HCT116 (cell line): ENCODE data around the gene TDRD12. TPM values are rescaled to one million over a fixed set of nuclear protein-coding genes. Genes with fewer than 3 reads are reported as not detected.

ENCODE experiments used
- ATAC-seq: fragments of 200-7000 bp; cut with Tn5 transposase; 2 replicates; pipeline ENCODE4 v1.9.1; 2020; ENCODE audit warnings: mild to moderate bottlenecking, moderate library complexity
- BruUV-seq: library from RNA; stranded (reverse); fragments of 400-500 nt; replicated peaks from 2 replicates; lab custom pipeline; 2021; lab: Mats Ljungman, UMichigan
- CTCF ChIA-PET: fragments of 300-600 bp; sonication (Branson Sonifier 250); formaldehyde crosslinking; loops from one replicate; lab custom pipeline; 2021; ENCODE audit warnings: antibody characterized with exemption; lab: Charles Lee
- POLR2A ChIA-PET: fragments of 300-600, 350-600 bp; sonication (Branson Sonifier 250); formaldehyde crosslinking; loops from one replicate; lab custom pipeline; 2021; ENCODE audit warnings: antibody characterized with exemption; lab: Charles Lee
- RAD21 ChIA-PET, 2 experiments: fragments of 300-600 bp; sonication (Branson Sonifier 250); formaldehyde crosslinking; loops; one replicate each; lab custom pipeline; 2023; ENCODE audit warnings: low total read pairs in 2 of 2; ENCODE audit not compliant: uncharacterized antibody in 2 of 2, unreplicated experiment in 2 of 2, low non-redundant PET in 1 of 2; lab: Charles Lee
- DNase-seq: peaks from one replicate; pipeline ENCODE4 v3.0.0-alpha.2; 2010; ENCODE audit warnings: low read depth, low spot score
- H2AFZ ChIP-seq: fragments of 200-600 bp; shearing (Covaris generic), sonication (generic); 2 replicates; pipeline ENCODE4 v1.6.1; 2017; ENCODE audit warnings: low read depth, mixed run types, mixed read lengths, antibody characterized with exemption, low read length; ENCODE audit not compliant: poor library complexity, severe bottlenecking
- H3K27ac ChIP-seq: 2 replicates; pipeline ENCODE4 v1.5.1; 2012; ENCODE audit warnings: low read depth, low read length
- H3K27me3 ChIP-seq: fragments of 200-600 bp; sonication (generic); 2 replicates; pipeline ENCODE4 v1.6.1; 2016; ENCODE audit warnings: mixed run types, low read length, mixed read lengths; ENCODE audit not compliant: insufficient read depth
- H3K36me3 ChIP-seq, 2 experiments: fragments of 200-500 bp in 1 of 2; fragments of 200-600 bp in 1 of 2; sonication (Bioruptor generic) in 1 of 2; sonication (generic) in 1 of 2; 2 replicates each; pipeline versions ENCODE4 v1.5.1 to v1.6.1; 2014 to 2016; ENCODE audit warnings: low read length in 2 of 2, inconsistent platforms in 1 of 2, mixed read lengths in 1 of 2, mixed run types in 1 of 2; ENCODE audit not compliant: insufficient read depth in 2 of 2, control insufficient read depth in 1 of 2
- H3K4me1 ChIP-seq, 2 experiments: fragments of 200-600 bp in 1 of 2; sonication (generic) in 1 of 2; 2 replicates each; pipeline versions ENCODE4 v1.5.1 to v1.6.1; 2012 to 2017; ENCODE audit warnings: low read length in 2 of 2, inconsistent platforms in 1 of 2, mild to moderate bottlenecking in 1 of 2, mixed read lengths in 1 of 2, mixed run types in 1 of 2, moderate library complexity in 1 of 2; ENCODE audit not compliant: insufficient read depth in 2 of 2, control insufficient read depth in 1 of 2
- H3K4me2 ChIP-seq: fragments of 200-600 bp; sonication (generic); 2 replicates; pipeline ENCODE4 v1.6.1; 2017; ENCODE audit warnings: mixed run types, low read length, mixed read lengths
- H3K4me3 ChIP-seq, 2 experiments: fragments of 200-600 bp in 1 of 2; sonication (generic) in 1 of 2; replicated peaks in 1 of 2; 2 replicates each; pipeline ENCODE4 v1.5.1; 2011 to 2016; ENCODE audit warnings: low read length in 2 of 2, control low read depth in 1 of 2, low read depth in 1 of 2, mild to moderate bottlenecking in 1 of 2, mixed read lengths in 1 of 2, mixed run types in 1 of 2
- H3K79me2 ChIP-seq: fragments of 200-600 bp; sonication (generic); 2 replicates; pipeline ENCODE4 v1.6.1; 2017; ENCODE audit warnings: mild to moderate bottlenecking, mixed run types, low read length, moderate library complexity, mixed read lengths; ENCODE audit not compliant: insufficient read depth
- H3K9ac ChIP-seq: fragments of 200-600 bp; sonication (generic); 2 replicates; pipeline ENCODE4 v1.6.1; 2016; ENCODE audit warnings: low read length, mixed read lengths
- H3K9me2 ChIP-seq: fragments of 200-600 bp; sonication (generic), shearing (Covaris generic); 2 replicates; pipeline ENCODE4 v1.6.1; 2017; ENCODE audit warnings: mixed run types, mild to moderate bottlenecking, moderate library complexity; ENCODE audit not compliant: insufficient read depth
- H3K9me3 ChIP-seq, 2 experiments: fragments of 200-500 bp in 1 of 2; fragments of 200-600 bp in 1 of 2; sonication (Bioruptor generic) in 1 of 2; sonication (generic) in 1 of 2; 2 replicates each; pipeline ENCODE4 v1.6.1; 2014 to 2017; ENCODE audit warnings: low read length in 2 of 2, mixed read lengths in 2 of 2, inconsistent platforms in 1 of 2, low read depth in 1 of 2, mild to moderate bottlenecking in 1 of 2, mixed run types in 1 of 2, moderate library complexity in 1 of 2; ENCODE audit not compliant: control insufficient read depth in 1 of 2, insufficient read depth in 1 of 2
- H4K20me1 ChIP-seq: fragments of 200-600 bp; sonication (generic), shearing (Covaris generic); 2 replicates; pipeline ENCODE4 v1.6.1; 2017; ENCODE audit warnings: mixed run types, mild to moderate bottlenecking, moderate library complexity; ENCODE audit not compliant: insufficient read depth
- CBX3 ChIP-seq: IDR thresholded peaks from 2 replicates; pipeline ENCODE4 v1.6.1; 2012; ENCODE audit warnings: low read depth
- EZH2 ChIP-seq: fragments of 200-600 bp; sonication (generic); IDR thresholded peaks from 2 replicates; pipeline ENCODE4 v1.6.1; 2017; ENCODE audit warnings: antibody characterized with exemption, mixed run types
- EZH2phosphoT487 ChIP-seq: fragments of 200-600 bp; IDR thresholded peaks from 2 replicates; pipeline ENCODE4 v1.6.1; 2018; ENCODE audit warnings: antibody characterized with exemption, borderline replicate concordance
- FOSL1 ChIP-seq: IDR thresholded peaks from 2 replicates; pipeline ENCODE4 v1.6.1; 2012; ENCODE audit warnings: low read depth
- JUND ChIP-seq: IDR thresholded peaks from 2 replicates; pipeline ENCODE4 v1.6.1; 2012
- POLR2A ChIP-seq: IDR thresholded peaks from 2 replicates; pipeline ENCODE4 v1.7.0; 2011; ENCODE audit warnings: borderline replicate concordance; ENCODE audit not compliant: insufficient read depth, insufficient read length; ENCODE audit errors: extremely low read depth
- RAD21 ChIP-seq: IDR thresholded peaks from 2 replicates; pipeline ENCODE4 v1.6.1; 2012; ENCODE audit warnings: low read depth, mild to moderate bottlenecking
- SIN3A ChIP-seq: IDR thresholded peaks from 2 replicates; pipeline ENCODE4 v1.6.1; 2012; ENCODE audit warnings: low read depth
- SP1 ChIP-seq: IDR thresholded peaks from 2 replicates; pipeline ENCODE4 v1.6.1; 2012; ENCODE audit warnings: low read depth
- TCF7L2 ChIP-seq: IDR thresholded peaks from 2 replicates; pipeline ENCODE4 v1.7.0; 2011; ENCODE audit warnings: borderline replicate concordance, inconsistent platforms; ENCODE audit not compliant: insufficient read depth, insufficient read length; ENCODE audit errors: extremely low read depth
- ZFX ChIP-seq: fragments of 450-650 bp; IDR thresholded peaks from 2 replicates; pipeline ENCODE4 v1.6.1; 2017
- intact Hi-C: fragments of 100-400 bp; cut with micrococcal nuclease; formaldehyde crosslinking; loops from 2 replicates; pipeline ENCODE4 v1.10.0; 2022
- total RNA-seq: library from RNA; stranded (reverse); gene quantifications from one replicate; pipeline ENCODE4 v1.2.1, GENCODE V29; 2021; ENCODE audit not compliant: unreplicated experiment
- TF ChIP-seq, protein P1 (sequence below): IDR thresholded peaks from 2 replicates; pipeline ENCODE4 v1.6.1; 2012
- TF ChIP-seq, protein P2 (sequence below), 3 experiments: fragments of 200-600 bp in 1 of 3; sonication (generic) in 1 of 3; IDR thresholded peaks in 2 of 3; conservative IDR thresholded peaks in 1 of 3; 2 replicates each; pipeline ENCODE4 v1.5.1; 2012 to 2017; ENCODE audit warnings: low read depth in 2 of 3, low read length in 2 of 3, antibody characterized with exemption in 1 of 3, borderline replicate concordance in 1 of 3, control low read depth in 1 of 3, mild to moderate bottlenecking in 1 of 3, mixed read lengths in 1 of 3, mixed run types in 1 of 3, moderate library complexity in 1 of 3; ENCODE audit not compliant: insufficient read depth in 1 of 3
- TF ChIP-seq, protein P3 (sequence below): IDR thresholded peaks from 2 replicates; pipeline ENCODE4 v1.6.1; 2012; ENCODE audit warnings: low read depth

TDRD12 gene
- total RNA-seq, 1 experiment from 2014 or later: 0.30 TPM

DNA sequence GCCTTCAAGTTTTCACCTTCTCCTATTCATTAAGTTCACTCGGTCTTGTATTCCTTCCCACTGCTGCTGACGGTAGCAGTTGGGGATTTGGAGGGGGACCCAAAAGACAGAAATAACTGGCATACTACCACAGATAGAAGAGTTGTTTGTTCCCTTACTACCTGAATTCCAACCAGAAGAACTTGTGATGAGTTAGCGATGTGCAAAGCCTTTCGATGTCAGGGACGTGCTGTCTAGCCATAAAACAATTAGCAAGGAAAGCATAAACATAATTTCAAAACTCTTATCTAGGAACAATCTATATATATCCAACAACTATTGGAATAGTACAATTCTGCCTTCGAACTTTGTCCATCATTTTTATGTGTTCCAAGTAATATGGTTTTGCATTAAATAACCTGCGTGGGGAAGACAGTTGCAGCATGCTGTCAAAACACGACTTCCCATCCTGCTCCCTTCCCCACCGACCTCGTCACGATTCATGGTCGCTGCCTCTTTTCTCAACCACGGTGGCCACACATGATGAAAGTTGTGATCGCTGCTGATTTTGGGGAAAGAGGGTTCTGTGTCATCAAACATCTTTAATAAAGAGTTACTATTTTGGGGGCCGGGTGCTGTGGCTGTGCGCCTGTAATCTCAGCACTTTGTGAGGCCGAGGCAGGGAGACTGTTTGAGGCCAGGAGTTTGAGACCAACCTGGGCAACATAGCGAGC is 153.8 kb downstream of the TDRD12 start:
- Histone ChIP-seq H3K9me2 (no peaks in the 10 kb centered on the region), H3K4me3 (no peak overlapping the region), H4K20me1 (no peaks in the 10 kb centered on the region), H3K9me3 (no peaks in the 10 kb centered on the region), H3K4me2 (no peak overlapping the region), H2AFZ (no peak overlapping the region), H3K4me1 (no peaks in the 10 kb centered on the region), H3K79me2 (no peaks in the 10 kb centered on the region), H3K27ac (no peak overlapping the region)
- ChIA-PET RAD21 (no interaction called here), POLR2A (no interaction called here)
- DNase-seq: no peak
- BruUV-seq: no TSS peak
- TF ChIP-seq, protein P1, sequence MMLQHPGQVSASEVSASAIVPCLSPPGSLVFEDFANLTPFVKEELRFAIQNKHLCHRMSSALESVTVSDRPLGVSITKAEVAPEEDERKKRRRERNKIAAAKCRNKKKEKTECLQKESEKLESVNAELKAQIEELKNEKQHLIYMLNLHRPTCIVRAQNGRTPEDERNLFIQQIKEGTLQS: no peak
- TF ChIP-seq EZH2phosphoT487: no peak
- no peak for TF ChIP-seq TCF7L2
- no peak for TF ChIP-seq EZH2
- no peak for TF ChIP-seq POLR2A
- no peak for TF ChIP-seq ZFX
- TF ChIP-seq RAD21: no peak
- no peak for TF ChIP-seq JUND
- no peak for TF ChIP-seq CBX3
- TF ChIP-seq, protein P2, sequence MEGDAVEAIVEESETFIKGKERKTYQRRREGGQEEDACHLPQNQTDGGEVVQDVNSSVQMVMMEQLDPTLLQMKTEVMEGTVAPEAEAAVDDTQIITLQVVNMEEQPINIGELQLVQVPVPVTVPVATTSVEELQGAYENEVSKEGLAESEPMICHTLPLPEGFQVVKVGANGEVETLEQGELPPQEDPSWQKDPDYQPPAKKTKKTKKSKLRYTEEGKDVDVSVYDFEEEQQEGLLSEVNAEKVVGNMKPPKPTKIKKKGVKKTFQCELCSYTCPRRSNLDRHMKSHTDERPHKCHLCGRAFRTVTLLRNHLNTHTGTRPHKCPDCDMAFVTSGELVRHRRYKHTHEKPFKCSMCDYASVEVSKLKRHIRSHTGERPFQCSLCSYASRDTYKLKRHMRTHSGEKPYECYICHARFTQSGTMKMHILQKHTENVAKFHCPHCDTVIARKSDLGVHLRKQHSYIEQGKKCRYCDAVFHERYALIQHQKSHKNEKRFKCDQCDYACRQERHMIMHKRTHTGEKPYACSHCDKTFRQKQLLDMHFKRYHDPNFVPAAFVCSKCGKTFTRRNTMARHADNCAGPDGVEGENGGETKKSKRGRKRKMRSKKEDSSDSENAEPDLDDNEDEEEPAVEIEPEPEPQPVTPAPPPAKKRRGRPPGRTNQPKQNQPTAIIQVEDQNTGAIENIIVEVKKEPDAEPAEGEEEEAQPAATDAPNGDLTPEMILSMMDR (IDR thresholded peaks at IDR 0.05 in 2 of 3, conservative IDR thresholded peaks at IDR 0.05 in 1 of 3; ENCODE audit: borderline replicate concordance in 1 of 3, insufficient read depth in 1 of 3, low read depth in 2 of 3, low read length in 2 of 3): no peak
- TF ChIP-seq, protein P3, sequence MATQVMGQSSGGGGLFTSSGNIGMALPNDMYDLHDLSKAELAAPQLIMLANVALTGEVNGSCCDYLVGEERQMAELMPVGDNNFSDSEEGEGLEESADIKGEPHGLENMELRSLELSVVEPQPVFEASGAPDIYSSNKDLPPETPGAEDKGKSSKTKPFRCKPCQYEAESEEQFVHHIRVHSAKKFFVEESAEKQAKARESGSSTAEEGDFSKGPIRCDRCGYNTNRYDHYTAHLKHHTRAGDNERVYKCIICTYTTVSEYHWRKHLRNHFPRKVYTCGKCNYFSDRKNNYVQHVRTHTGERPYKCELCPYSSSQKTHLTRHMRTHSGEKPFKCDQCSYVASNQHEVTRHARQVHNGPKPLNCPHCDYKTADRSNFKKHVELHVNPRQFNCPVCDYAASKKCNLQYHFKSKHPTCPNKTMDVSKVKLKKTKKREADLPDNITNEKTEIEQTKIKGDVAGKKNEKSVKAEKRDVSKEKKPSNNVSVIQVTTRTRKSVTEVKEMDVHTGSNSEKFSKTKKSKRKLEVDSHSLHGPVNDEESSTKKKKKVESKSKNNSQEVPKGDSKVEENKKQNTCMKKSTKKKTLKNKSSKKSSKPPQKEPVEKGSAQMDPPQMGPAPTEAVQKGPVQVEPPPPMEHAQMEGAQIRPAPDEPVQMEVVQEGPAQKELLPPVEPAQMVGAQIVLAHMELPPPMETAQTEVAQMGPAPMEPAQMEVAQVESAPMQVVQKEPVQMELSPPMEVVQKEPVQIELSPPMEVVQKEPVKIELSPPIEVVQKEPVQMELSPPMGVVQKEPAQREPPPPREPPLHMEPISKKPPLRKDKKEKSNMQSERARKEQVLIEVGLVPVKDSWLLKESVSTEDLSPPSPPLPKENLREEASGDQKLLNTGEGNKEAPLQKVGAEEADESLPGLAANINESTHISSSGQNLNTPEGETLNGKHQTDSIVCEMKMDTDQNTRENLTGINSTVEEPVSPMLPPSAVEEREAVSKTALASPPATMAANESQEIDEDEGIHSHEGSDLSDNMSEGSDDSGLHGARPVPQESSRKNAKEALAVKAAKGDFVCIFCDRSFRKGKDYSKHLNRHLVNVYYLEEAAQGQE: no peak
- no peak for TF ChIP-seq SP1
- TF ChIP-seq FOSL1: no peak
- no peak for TF ChIP-seq SIN3A
- TF ChIP-seq, all 23 proteins: peak for 0
- CTCF ChIA-PET: no interaction called here
- Histone ChIP-seq H3K36me3 (no peaks in the 10 kb centered on the region), H3K9ac (no peak overlapping the region), H3K27me3 (no peaks in the 10 kb centered on the region)
- ATAC-seq: no peak
- intact Hi-C loops: no loop called here
